Epithelial cell of proximal tubule (primary cell): ENCODE measurements around the gene HDAC4. TPM values are rescaled to one million over a fixed set of nuclear protein-coding genes. Genes with fewer than 3 reads are reported as not detected.

Experiments
- DNase-seq: peaks from one replicate; pipeline ENCODE4 v3.0.0-alpha.2; 2011; ENCODE audit warnings: low read depth
- H3K4me3 ChIP-seq: 2 replicates; pipeline ENCODE4 v1.5.1; 2011; ENCODE audit warnings: low read depth, mild to moderate bottlenecking, low read length
- CTCF ChIP-seq: conservative IDR thresholded peaks from 2 replicates; pipeline ENCODE4 v1.5.1; 2012; ENCODE audit warnings: low read depth, mild to moderate bottlenecking, low read length
- total RNA-seq: library from RNA; depleted of rRNA; stranded (reverse); fragments of >200 nt; gene quantifications from 2 replicates; pipeline ENCODE4 v1.2.3, GENCODE V29; 2015

Gene HDAC4
- total RNA-seq, 1 donor from 2014 or later: 23.2 TPM

- no peak for DNase-seq
- TF ChIP-seq CTCF: no peak
- H3K4me3 ChIP-seq: no peak overlapping the region
Measured at GRCh38 chr2:239114616-239115265, 286.1 kb downstream of the HDAC4 start.

- DNase-seq: no peak
- TF ChIP-seq CTCF: no peak
- no peak overlapping the region for H3K4me3 ChIP-seq
Measured at GRCh38 chr2:239114119-239114581, 286.7 kb downstream of the HDAC4 start.

GRCh38 chr2:239113615-239114014 lies 287.2 kb downstream of the HDAC4 start:
- no peak overlapping the region for H3K4me3 ChIP-seq
- no peak for DNase-seq
- TF ChIP-seq CTCF: no peak

- no peak for DNase-seq
- TF ChIP-seq CTCF: no peak
- no peak overlapping the region for H3K4me3 ChIP-seq
Measured at GRCh38 chr2:239113171-239113570, 287.6 kb downstream of the HDAC4 start.

- DNase-seq: no peak
- no peak overlapping the region for H3K4me3 ChIP-seq
- TF ChIP-seq CTCF: no peak
Measured at GRCh38 chr2:239112127-239112774, 288.6 kb downstream of the HDAC4 start.

- no peak for TF ChIP-seq CTCF
- no peak overlapping the region for H3K4me3 ChIP-seq
- no peak for DNase-seq
Measured at GRCh38 chr2:239111401-239112100, 289.3 kb downstream of the HDAC4 start.
